Endothelial cell of umbilical vein (primary cell): ENCODE data around the gene MCF2L.

Experiments used
- EZH2 ChIP-seq: IDR thresholded peaks from 2 replicates; pipeline ENCODE4 v1.6.1; 2012; ENCODE audit warnings: borderline replicate concordance, low read depth, mild to moderate bottlenecking, moderate library complexity, low read length, inconsistent platforms; ENCODE audit not compliant: severe bottlenecking
- GATA2 ChIP-seq: IDR thresholded peaks from 2 replicates; pipeline ENCODE4 v1.7.0; 2011; ENCODE audit warnings: low read depth, mild to moderate bottlenecking, moderate library complexity, mixed read lengths, low read length; ENCODE audit not compliant: insufficient read length, insufficient read depth
- JUN ChIP-seq: IDR thresholded peaks from 2 replicates; pipeline ENCODE4 v1.6.1; 2011; ENCODE audit warnings: borderline replicate concordance, low read depth; ENCODE audit not compliant: insufficient read length, insufficient read depth
- MAX ChIP-seq: IDR thresholded peaks from 2 replicates; pipeline ENCODE4 v1.6.1; 2011; ENCODE audit not compliant: insufficient read depth, insufficient read length
- MYC ChIP-seq: IDR thresholded peaks from one replicate; pipeline ENCODE4 v1.6.1; 2011; ENCODE audit warnings: mild to moderate bottlenecking, low read depth, low read length
- POLR2A ChIP-seq: IDR thresholded peaks from 2 replicates; pipeline ENCODE4 v1.6.1; 2012; ENCODE audit warnings: low read depth, mild to moderate bottlenecking, control low read depth, low read length
- POLR2AphosphoS5 ChIP-seq: IDR thresholded peaks from 2 replicates; pipeline ENCODE4 v1.6.1; 2012; ENCODE audit warnings: low read depth, mild to moderate bottlenecking, control low read depth, low read length, moderate library complexity; ENCODE audit not compliant: insufficient read depth
- TF ChIP-seq, protein P1 (sequence below), 2 donors: IDR thresholded peaks; 1 replicate in 1 of 2; 2 replicates in 1 of 2; pipeline ENCODE4 v1.5.1; 2011; ENCODE audit warnings: low read length in 2 of 2, mild to moderate bottlenecking in 2 of 2, moderate library complexity in 2 of 2, control low read depth in 1 of 2, inconsistent platforms in 1 of 2, low read depth in 1 of 2; ENCODE audit not compliant: insufficient read depth in 1 of 2; ENCODE audit errors: extremely low read depth in 1 of 2

- no peak for TF ChIP-seq POLR2A
- TF ChIP-seq, protein P1, sequence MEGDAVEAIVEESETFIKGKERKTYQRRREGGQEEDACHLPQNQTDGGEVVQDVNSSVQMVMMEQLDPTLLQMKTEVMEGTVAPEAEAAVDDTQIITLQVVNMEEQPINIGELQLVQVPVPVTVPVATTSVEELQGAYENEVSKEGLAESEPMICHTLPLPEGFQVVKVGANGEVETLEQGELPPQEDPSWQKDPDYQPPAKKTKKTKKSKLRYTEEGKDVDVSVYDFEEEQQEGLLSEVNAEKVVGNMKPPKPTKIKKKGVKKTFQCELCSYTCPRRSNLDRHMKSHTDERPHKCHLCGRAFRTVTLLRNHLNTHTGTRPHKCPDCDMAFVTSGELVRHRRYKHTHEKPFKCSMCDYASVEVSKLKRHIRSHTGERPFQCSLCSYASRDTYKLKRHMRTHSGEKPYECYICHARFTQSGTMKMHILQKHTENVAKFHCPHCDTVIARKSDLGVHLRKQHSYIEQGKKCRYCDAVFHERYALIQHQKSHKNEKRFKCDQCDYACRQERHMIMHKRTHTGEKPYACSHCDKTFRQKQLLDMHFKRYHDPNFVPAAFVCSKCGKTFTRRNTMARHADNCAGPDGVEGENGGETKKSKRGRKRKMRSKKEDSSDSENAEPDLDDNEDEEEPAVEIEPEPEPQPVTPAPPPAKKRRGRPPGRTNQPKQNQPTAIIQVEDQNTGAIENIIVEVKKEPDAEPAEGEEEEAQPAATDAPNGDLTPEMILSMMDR (IDR thresholded peaks at IDR 0.05; ENCODE audit: extremely low read depth in 1 of 2, insufficient read depth in 1 of 2, low read depth in 1 of 2, low read length in 2 of 2), result no peak
- no peak for TF ChIP-seq POLR2AphosphoS5
- TF ChIP-seq JUN, result no peak
- TF ChIP-seq EZH2, result no peak
- TF ChIP-seq GATA2, result no peak
- no peak for TF ChIP-seq MAX
- no peak for TF ChIP-seq MYC
Observed at GRCh38 chr13:113129921-113130750, 161.1 kb downstream of the MCF2L start.
